IMR-90 (cell line): ENCODE results near the gene NXN. TPM values are rescaled to one million over a fixed set of nuclear protein-coding genes. Genes with fewer than 3 reads are reported as not detected.
"Not testable (repeated sequence)": the region's sequence is repeated elsewhere in the genome, so short reads cannot be mapped to it uniquely, and the experiment has no call there.

Source experiments
- ATAC-seq: fragments of 200-7000 bp; cut with Tn5 transposase; 2 replicates; pipeline ENCODE4 v1.9.1; 2020; ENCODE audit warnings: low read depth, mild to moderate bottlenecking, moderate library complexity
- BruUV-seq: library from RNA; stranded (reverse); fragments of 400-500 nt; replicated peaks from 2 replicates; lab custom pipeline; 2021; lab: Mats Ljungman, UMichigan
- CTCF ChIA-PET: fragments of 300-600 bp; formaldehyde crosslinking; extraction: SDS; loops from one replicate; lab custom pipeline; 2021; ENCODE audit warnings: antibody characterized with exemption; lab: Yijun Ruan, JAX
- POLR2A ChIA-PET: fragments of 300-600 bp; sonication (Branson Sonifier 250); formaldehyde crosslinking; loops from one replicate; lab custom pipeline; 2022; ENCODE audit warnings: antibody characterized with exemption; ENCODE audit not compliant: unreplicated experiment; lab: Charles Lee
- DNase-seq: peaks from one replicate; pipeline ENCODE4 v3.0.0; 2013
- H2AFZ ChIP-seq: replicated peaks from 2 replicates; pipeline ENCODE3; 2013; ENCODE audit warnings: low read length, mild to moderate bottlenecking; ENCODE audit not compliant: poor library complexity
- H2AK5ac ChIP-seq: 2 replicates; pipeline ENCODE4 v1.6.1; 2013; ENCODE audit warnings: low read depth, low read length, inconsistent platforms
- H2AK9ac ChIP-seq: replicated peaks from 2 replicates; pipeline ENCODE3; 2013; ENCODE audit warnings: mild to moderate bottlenecking, low read depth, low read length, moderate library complexity; ENCODE audit not compliant: poor library complexity
- H2BK120ac ChIP-seq: 2 replicates; pipeline ENCODE4 v1.6.1; 2013; ENCODE audit warnings: low read depth, low read length, inconsistent platforms
- H2BK15ac ChIP-seq: 3 replicates; pipeline ENCODE4 v1.6.1; 2013; ENCODE audit warnings: low read depth, low read length, inconsistent platforms
- H2BK20ac ChIP-seq: 2 replicates; pipeline ENCODE4 v1.6.1; 2013; ENCODE audit warnings: low read depth, mild to moderate bottlenecking, inconsistent platforms, low read length, moderate library complexity
- H2BK5ac ChIP-seq: 2 replicates; pipeline ENCODE4 v1.6.1; 2013; ENCODE audit warnings: mild to moderate bottlenecking, low read depth, low read length, inconsistent platforms; ENCODE audit not compliant: poor library complexity, severe bottlenecking
- H3K14ac ChIP-seq: replicated peaks from 2 replicates; pipeline ENCODE4 v1.6.1; 2013; ENCODE audit warnings: low read depth, low read length, inconsistent platforms
- H3K18ac ChIP-seq: 2 replicates; pipeline ENCODE4 v1.6.1; 2013; ENCODE audit warnings: low read depth, low read length, control low read depth
- H3K23ac ChIP-seq: 2 replicates; pipeline ENCODE4 v1.6.1; 2013; ENCODE audit warnings: low read depth, low read length, inconsistent platforms
- H3K27ac ChIP-seq: 2 replicates; pipeline ENCODE4 v1.5.1; 2013; ENCODE audit warnings: mild to moderate bottlenecking, control low read depth, low read length; ENCODE audit not compliant: insufficient read depth
- H3K27me3 ChIP-seq: 2 replicates; pipeline ENCODE4 v1.6.1; 2013; ENCODE audit warnings: low read length; ENCODE audit not compliant: control insufficient read depth, insufficient read depth
- H3K36me3 ChIP-seq: 2 replicates; pipeline ENCODE4 v1.6.1; 2013; ENCODE audit warnings: low read length, mixed read lengths; ENCODE audit not compliant: control insufficient read depth, insufficient read depth
- H3K4ac ChIP-seq: 2 replicates; pipeline ENCODE4 v1.6.1; 2013; ENCODE audit warnings: low read depth, low read length, inconsistent platforms
- H3K4me1 ChIP-seq: 2 replicates; pipeline ENCODE4 v1.6.1; 2013; ENCODE audit warnings: low read length, mixed read lengths; ENCODE audit not compliant: control insufficient read depth, insufficient read depth
- H3K4me2 ChIP-seq: 2 replicates; pipeline ENCODE4 v1.6.1; 2013; ENCODE audit warnings: low read depth, mild to moderate bottlenecking, control low read depth, low read length, moderate library complexity
- H3K4me3 ChIP-seq: 2 replicates; pipeline ENCODE4 v1.5.1; 2013; ENCODE audit warnings: low read depth, mild to moderate bottlenecking, control low read depth, low read length, moderate library complexity; ENCODE audit not compliant: insufficient read depth
- H3K56ac ChIP-seq: 2 replicates; pipeline ENCODE4 v1.6.1; 2013; ENCODE audit warnings: low read length, inconsistent platforms; ENCODE audit not compliant: insufficient read depth; ENCODE audit errors: extremely low read depth
- H3K79me1 ChIP-seq, 2 experiments: 2 replicates each; pipeline ENCODE4 v1.6.1; 2013; ENCODE audit warnings: low read length in 2 of 2, inconsistent platforms in 1 of 2, low read depth in 1 of 2
- H3K9ac ChIP-seq: 2 replicates; pipeline ENCODE4 v1.6.1; 2013; ENCODE audit warnings: low read depth, low read length, control low read depth
- H3K9me1 ChIP-seq: 2 replicates; pipeline ENCODE4 v1.6.1; 2013; ENCODE audit warnings: low read length, inconsistent platforms; ENCODE audit not compliant: insufficient read depth
- H3K9me3 ChIP-seq: 2 replicates; pipeline ENCODE4 v1.6.1; 2013; ENCODE audit warnings: low read length; ENCODE audit not compliant: control insufficient read depth, insufficient read depth
- H4K20me1 ChIP-seq: 2 replicates; pipeline ENCODE4 v1.6.1; 2013; ENCODE audit warnings: low read length, inconsistent platforms; ENCODE audit not compliant: insufficient read depth
- H4K5ac ChIP-seq: 2 replicates; pipeline ENCODE4 v1.6.1; 2013; ENCODE audit warnings: mild to moderate bottlenecking, low read depth, low read length, control low read depth
- H4K8ac ChIP-seq, 2 experiments: 2 replicates each; pipeline ENCODE4 v1.6.1; 2013; ENCODE audit warnings: low read depth in 2 of 2, low read length in 2 of 2, control low read depth in 1 of 2, inconsistent platforms in 1 of 2
- H4K91ac ChIP-seq: 2 replicates; pipeline ENCODE4 v1.6.1; 2013; ENCODE audit warnings: low read depth, low read length, inconsistent platforms; ENCODE audit not compliant: insufficient read depth
- MAZ ChIP-seq: IDR thresholded peaks from 2 replicates; pipeline ENCODE4 v1.6.1; 2012; ENCODE audit warnings: low read depth, mild to moderate bottlenecking, low read length, improper control_type of control experiment, moderate library complexity, borderline replicate concordance
- WGBS, 2 experiments: methylation state at CpG; one replicate each; pipeline versions ENCODE4 v1.1.5 to v1.1.7; 2013; ENCODE audit warnings: missing lambda C conversion rate in 2 of 2; ENCODE audit not compliant: insufficient read length in 1 of 2; ENCODE audit errors: extremely low coverage in 2 of 2; 5-methylcytosine and 5-hydroxymethylcytosine counted together
- dilution Hi-C: fragments of 300-500 bp; cut with HindIII; formaldehyde crosslinking; loops from one replicate; pipeline ENCODE4 v1.14.3; 2018; ENCODE audit warnings: low sequenced_read_pairs; ENCODE audit not compliant: unreplicated experiment
- in situ Hi-C: fragments of 300-500 bp; cut with MboI; formaldehyde crosslinking; loops from 3 replicates; pipeline ENCODE4 v1.14.3; 2019; ENCODE audit warnings: low sequenced_read_pairs, inconsistent platforms, mixed read lengths
- intact Hi-C: fragments of 100-400 bp; cut with micrococcal nuclease; formaldehyde crosslinking; loops from 2 replicates; pipeline ENCODE4 v1.10.0; 2022
- polyA plus RNA-seq, 3 experiments: library from polyadenylated mRNA; depleted of rRNA; stranded (reverse); fragments of >200 nt; gene quantifications; 2 replicates each; pipeline ENCODE4 v1.2.3, GENCODE V29; 2012; ENCODE audit warnings: low replicate concordance in 1 of 3
- total RNA-seq: library from RNA; depleted of rRNA; stranded (reverse); fragments of >200 nt; gene quantifications from 2 replicates; pipeline ENCODE4 v1.2.3, GENCODE V29; 2012

The NXN gene
- total and polyA plus RNA-seq, 2 of the 4 experiments (the other 2 are of a cell fraction): 52.5 to 116 TPM

GRCh38 chr17:924711-925475 lies 54.7 kb downstream of the NXN start (continued):
- no peak for TF ChIP-seq MAZ

GRCh38 chr17:924306-924705 lies 55.3 kb downstream of the NXN start:
- Histone ChIP-seq H2AK5ac (0 out of 2 replicates have a peak overlapping the region, but pooled peaks have one; percentile 36), H3K36me3 (peaks cover 21% of the 10 kb centered on the region), H3K9me1 (peaks cover 16% of the 10 kb centered on the region), H4K20me1 (peaks cover 49% of the 10 kb centered on the region), H3K4me1 (peaks cover 24% of the 10 kb centered on the region), H3K79me1 (peaks cover 40 to 69% of the 10 kb centered on the region in 2 experiments)
- H3K4ac ChIP-seq, H3K56ac ChIP-seq, in situ Hi-C loops, H4K8ac ChIP-seq, H2AFZ ChIP-seq, H4K5ac ChIP-seq, H3K9ac ChIP-seq, H3K18ac ChIP-seq, H2BK120ac ChIP-seq, dilution Hi-C loops, CTCF ChIA-PET, intact Hi-C loops, H3K4me3 ChIP-seq, H3K4me2 ChIP-seq, POLR2A ChIA-PET, DNase-seq, H2BK5ac ChIP-seq, H3K27me3 ChIP-seq, H4K91ac ChIP-seq, H2BK15ac ChIP-seq, H3K23ac ChIP-seq, H3K14ac ChIP-seq, BruUV-seq, H2AK9ac ChIP-seq, ATAC-seq, H3K27ac ChIP-seq, H3K9me3 ChIP-seq, H2BK20ac ChIP-seq: not testable (repeated sequence)
- 100% methylated on average over 4 of the region's 15 CpGs; no CpG with 5 or more reads in 1 of the 2 experiments for WGBS, 2 experiments
